OCI-LY7 (cell line): ENCODE results near the gene NAP1L4. TPM values are rescaled to one million over a fixed set of nuclear protein-coding genes. Genes with fewer than 3 reads are reported as not detected.

Source experiments
- BruUV-seq: library from RNA; stranded (reverse); fragments of 400-500 nt; replicated peaks from 2 replicates; lab custom pipeline; 2021; lab: Mats Ljungman, UMichigan
- CTCF ChIA-PET: fragments of 300-600 bp; sonication (Branson Sonifier 250); formaldehyde crosslinking; loops from one replicate; lab custom pipeline; 2022; ENCODE audit warnings: antibody characterized with exemption; ENCODE audit not compliant: unreplicated experiment; lab: Charles Lee
- POLR2A ChIA-PET: fragments of 300-600 bp; sonication (Branson Sonifier 250); formaldehyde crosslinking; loops from one replicate; lab custom pipeline; 2022; ENCODE audit warnings: antibody characterized with exemption; lab: Charles Lee
- DNase-seq: peaks from one replicate; pipeline ENCODE4 v3.0.0-alpha.2; 2015; ENCODE audit warnings: low spot score
- H2AFZ ChIP-seq: fragments of 200-600 bp; sonication (generic), shearing (Covaris generic); 2 replicates; pipeline ENCODE4 v1.6.1; 2014; ENCODE audit warnings: mild to moderate bottlenecking, antibody characterized with exemption, low read length, moderate library complexity
- H3K27ac ChIP-seq: fragments of 200-600 bp; sonication (generic); 2 replicates; pipeline ENCODE4 v1.5.1; 2014; ENCODE audit warnings: mixed run types, low read depth, mild to moderate bottlenecking, moderate library complexity, low read length, inconsistent platforms; ENCODE audit not compliant: poor library complexity, severe bottlenecking
- H3K36me3 ChIP-seq: fragments of 200-600 bp; sonication (generic); 2 replicates; pipeline ENCODE4 v1.6.1; 2014; ENCODE audit warnings: mild to moderate bottlenecking, antibody characterized with exemption, low read length, moderate library complexity, mixed read lengths; ENCODE audit not compliant: insufficient read depth
- H3K4me1 ChIP-seq: fragments of 200-600 bp; sonication (generic); 2 replicates; pipeline ENCODE4 v1.5.1; 2014; ENCODE audit warnings: mild to moderate bottlenecking, low read length; ENCODE audit not compliant: insufficient read depth, poor library complexity, severe bottlenecking
- H3K4me2 ChIP-seq: fragments of 200-600 bp; sonication (generic); 2 replicates; pipeline ENCODE4 v1.6.1; 2014; ENCODE audit warnings: mild to moderate bottlenecking, low read length
- H3K4me3 ChIP-seq: fragments of 200-600 bp; sonication (generic); 2 replicates; pipeline ENCODE4 v1.5.1; 2014; ENCODE audit warnings: mild to moderate bottlenecking, low read depth, low read length; ENCODE audit not compliant: poor library complexity, severe bottlenecking
- H3K79me2 ChIP-seq: fragments of 200-600 bp; sonication (generic); 2 replicates; pipeline ENCODE4 v1.6.1; 2016; ENCODE audit warnings: low read depth, mild to moderate bottlenecking, low read length, moderate library complexity, mixed read lengths; ENCODE audit not compliant: insufficient read depth
- H3K9me2 ChIP-seq: fragments of 200-600 bp; sonication (generic); 2 replicates; pipeline ENCODE4 v1.6.1; 2016; ENCODE audit warnings: mild to moderate bottlenecking, low read length, mixed read lengths; ENCODE audit not compliant: insufficient read depth
- H3K9me3 ChIP-seq: fragments of 200-600 bp; sonication (generic); 2 replicates; pipeline ENCODE4 v1.6.1; 2014; ENCODE audit warnings: mild to moderate bottlenecking, mixed run types, low read length, mixed read lengths
- H4K20me1 ChIP-seq: fragments of 200-600 bp; sonication (generic); 2 replicates; pipeline ENCODE4 v1.6.1; 2014; ENCODE audit warnings: mild to moderate bottlenecking, antibody characterized with exemption, low read length, moderate library complexity, mixed read lengths; ENCODE audit not compliant: insufficient read depth
- EZH2phosphoT487 ChIP-seq: fragments of 200-600 bp; sonication (generic); IDR thresholded peaks from 2 replicates; pipeline ENCODE4 v1.6.1; 2018; ENCODE audit warnings: low read depth, borderline replicate concordance, mild to moderate bottlenecking, mixed run types, antibody characterized with exemption, low read length, moderate library complexity, mixed read lengths
- intact Hi-C: fragments of 100-400 bp; cut with micrococcal nuclease; formaldehyde crosslinking; loops from one replicate; pipeline ENCODE4 v1.10.0; 2022; ENCODE audit not compliant: unreplicated experiment
- total RNA-seq, 2 experiments: library from RNA; depleted of rRNA in 1 of 2; stranded (reverse); fragments of >200 nt in 1 of 2; shearing (Covaris generic) in 1 of 2; gene quantifications; 2 replicates each; pipeline ENCODE4 v1.2.3, GENCODE V29; 2014 to 2022
- TF ChIP-seq, protein P1 (sequence below): fragments of 200-600 bp; sonication (generic); conservative IDR thresholded peaks from 2 replicates; pipeline ENCODE4 v1.5.1; 2014; ENCODE audit warnings: mild to moderate bottlenecking, antibody characterized with exemption, low read length, moderate library complexity, mixed read lengths

NAP1L4 gene
- total RNA-seq, 2 experiments from 2014 or later: 152 to 183 TPM

DNA sequence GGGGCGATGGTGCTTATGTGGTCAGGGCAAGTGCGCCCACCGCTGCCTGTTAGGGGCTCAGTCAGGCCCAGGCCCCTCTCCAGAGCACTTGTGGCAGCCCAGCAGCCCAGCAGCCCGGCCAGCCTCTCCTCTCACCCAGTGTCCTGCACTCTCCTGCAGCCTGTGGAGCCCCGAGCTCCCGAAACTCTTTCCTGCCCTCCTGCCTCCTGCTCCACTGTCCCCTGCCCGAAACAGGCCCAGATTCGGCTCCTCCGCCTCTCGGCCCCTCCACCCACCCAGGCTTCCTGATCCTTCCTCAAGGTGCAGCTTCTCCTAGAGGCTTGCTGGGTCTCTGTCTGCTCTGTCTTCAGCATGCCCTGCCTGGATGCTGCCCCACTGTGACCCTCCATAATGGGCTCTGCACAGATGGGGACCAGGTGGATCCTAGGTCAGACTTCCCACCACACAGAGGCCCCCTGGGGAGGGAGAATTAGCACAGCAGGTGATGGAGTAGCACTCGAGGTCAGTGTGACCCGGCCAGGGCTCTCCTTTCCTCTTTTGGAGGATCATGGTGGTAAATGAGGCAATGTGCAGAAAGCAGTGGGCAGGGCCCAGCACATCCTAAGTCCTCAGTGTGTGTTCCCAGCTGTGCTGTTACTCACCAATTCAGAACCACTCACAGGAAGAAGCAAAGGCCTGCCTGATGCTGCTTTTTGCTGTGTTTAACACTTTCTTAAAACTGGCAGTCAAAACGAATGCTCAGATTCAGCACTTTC, 18.6 kb upstream of the NAP1L4 start:
- BruUV-seq: no TSS peak
- CTCF ChIA-PET: no interaction called here
- H4K20me1 ChIP-seq: no peaks in the 10 kb centered on the region
- H3K9me3 ChIP-seq: no peaks in the 10 kb centered on the region
- no peaks in the 10 kb centered on the region for H3K79me2 ChIP-seq
- H2AFZ ChIP-seq: no peak overlapping the region
- no peak overlapping the region for H3K27ac ChIP-seq
- H3K9me2 ChIP-seq: no peaks in the 10 kb centered on the region
- TF ChIP-seq EZH2phosphoT487: no peak
- TF ChIP-seq, protein P1, sequence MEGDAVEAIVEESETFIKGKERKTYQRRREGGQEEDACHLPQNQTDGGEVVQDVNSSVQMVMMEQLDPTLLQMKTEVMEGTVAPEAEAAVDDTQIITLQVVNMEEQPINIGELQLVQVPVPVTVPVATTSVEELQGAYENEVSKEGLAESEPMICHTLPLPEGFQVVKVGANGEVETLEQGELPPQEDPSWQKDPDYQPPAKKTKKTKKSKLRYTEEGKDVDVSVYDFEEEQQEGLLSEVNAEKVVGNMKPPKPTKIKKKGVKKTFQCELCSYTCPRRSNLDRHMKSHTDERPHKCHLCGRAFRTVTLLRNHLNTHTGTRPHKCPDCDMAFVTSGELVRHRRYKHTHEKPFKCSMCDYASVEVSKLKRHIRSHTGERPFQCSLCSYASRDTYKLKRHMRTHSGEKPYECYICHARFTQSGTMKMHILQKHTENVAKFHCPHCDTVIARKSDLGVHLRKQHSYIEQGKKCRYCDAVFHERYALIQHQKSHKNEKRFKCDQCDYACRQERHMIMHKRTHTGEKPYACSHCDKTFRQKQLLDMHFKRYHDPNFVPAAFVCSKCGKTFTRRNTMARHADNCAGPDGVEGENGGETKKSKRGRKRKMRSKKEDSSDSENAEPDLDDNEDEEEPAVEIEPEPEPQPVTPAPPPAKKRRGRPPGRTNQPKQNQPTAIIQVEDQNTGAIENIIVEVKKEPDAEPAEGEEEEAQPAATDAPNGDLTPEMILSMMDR: no peak
- POLR2A ChIA-PET: no interaction called here
- intact Hi-C loops: no loop called here
- H3K4me2 ChIP-seq: no peak overlapping the region
- H3K4me3 ChIP-seq: no peak overlapping the region
- H3K36me3 ChIP-seq: peaks cover 57% of the 10 kb centered on the region
- no peak for DNase-seq
- H3K4me1 ChIP-seq: no peaks in the 10 kb centered on the region

DNA sequence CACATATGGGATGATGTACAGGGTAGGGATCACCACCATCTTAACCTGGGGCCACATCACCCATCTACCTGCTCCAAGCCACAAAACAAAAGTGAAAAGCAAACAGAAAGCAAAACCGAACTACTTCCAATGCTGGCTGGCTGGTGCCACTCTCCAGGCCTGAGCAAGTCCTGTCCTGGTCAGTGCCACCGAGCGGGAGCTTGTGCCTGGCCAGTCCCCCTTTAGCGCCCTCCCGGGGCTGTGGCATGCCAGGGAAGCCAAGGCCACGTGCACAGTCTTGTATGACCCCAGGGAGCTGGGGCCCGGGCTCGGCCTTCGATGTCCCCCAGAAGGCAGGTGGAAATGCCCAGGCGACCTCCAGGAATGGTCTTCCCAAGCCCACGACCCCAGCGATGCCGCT, 17.9 kb upstream of the NAP1L4 start:
- no peak overlapping the region for H2AFZ ChIP-seq
- intact Hi-C loops: no loop called here
- no peaks in the 10 kb centered on the region for H4K20me1 ChIP-seq
- H3K9me3 ChIP-seq: no peaks in the 10 kb centered on the region
- no TSS peak for BruUV-seq
- no peak overlapping the region for H3K4me2 ChIP-seq
- CTCF ChIA-PET: no interaction called here
- H3K4me3 ChIP-seq: no peak overlapping the region
- H3K9me2 ChIP-seq: no peaks in the 10 kb centered on the region
- H3K27ac ChIP-seq: no peak overlapping the region
- no peaks in the 10 kb centered on the region for H3K4me1 ChIP-seq
- TF ChIP-seq, protein P1: no peak
- TF ChIP-seq EZH2phosphoT487: no peak
- peaks cover 53% of the 10 kb centered on the region; the same call in 1 of the 2 replicates for H3K36me3 ChIP-seq
- no peak for DNase-seq
- H3K79me2 ChIP-seq: no peaks in the 10 kb centered on the region
- POLR2A ChIA-PET: interaction anchor here (0.6 kb wide), 1 partner anchor 63 kb away, joined by 6 read pairs; no protein-coding TSS in a partner anchor

DNA sequence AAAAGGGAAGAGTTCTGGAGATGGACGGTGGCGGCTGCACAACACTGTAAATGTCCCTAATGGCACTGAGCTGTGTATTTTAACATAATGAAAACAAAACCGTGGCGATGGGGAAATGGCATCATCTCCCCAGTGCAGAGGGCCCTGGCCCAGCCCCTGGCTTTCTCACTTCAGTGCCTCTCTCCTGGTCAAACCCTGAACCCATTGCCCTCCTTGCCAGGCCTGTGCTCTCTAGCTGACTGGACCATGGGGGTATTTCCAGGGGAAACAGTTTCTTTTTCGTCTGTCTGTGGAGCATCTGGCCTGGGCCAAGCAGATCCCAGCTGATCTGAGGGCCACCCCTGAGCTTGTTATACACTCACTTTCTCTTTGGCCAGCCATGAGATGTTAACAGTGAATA, 17.4 kb upstream of the NAP1L4 start:
- POLR2A ChIA-PET: interaction anchor here (0.6 kb wide), 1 partner anchor 63 kb away, joined by 6 read pairs; no protein-coding TSS in a partner anchor
- no peak for TF ChIP-seq EZH2phosphoT487
- TF ChIP-seq, protein P1: no peak
- Histone ChIP-seq H3K4me1 (no peaks in the 10 kb centered on the region), H3K4me3 (no peak overlapping the region), H3K4me2 (no peak overlapping the region), H4K20me1 (no peaks in the 10 kb centered on the region), H3K27ac (no peak overlapping the region), H3K9me2 (no peaks in the 10 kb centered on the region), H2AFZ (no peak overlapping the region), H3K36me3 (peaks cover 49% of the 10 kb centered on the region), H3K9me3 (no peaks in the 10 kb centered on the region), H3K79me2 (no peaks in the 10 kb centered on the region)
- no peak for DNase-seq
- CTCF ChIA-PET: no interaction called here
- BruUV-seq: no TSS peak
- intact Hi-C loops: no loop called here
